Body of pancreas (tissue), 4 donors: ENCODE data around the gene CD55. TPM values are rescaled to one million over a fixed set of nuclear protein-coding genes. Genes with fewer than 3 reads are reported as not detected.

Experiments
- ATAC-seq: fragments of 150-250 bp; one replicate; pipeline ENCODE4 v1.9.1; 2016
- DNase-seq, 4 donors: peaks; one replicate each; pipeline ENCODE4 v3.0.0-alpha.2; 2019
- H3K27ac ChIP-seq, 4 donors: fragments of 200-600 bp; sonication (generic); 1 replicate in 3 of 4; 2 replicates in 1 of 4; pipeline versions ENCODE4 v1.5.1 to v1.6.1; 2016 to 2019; ENCODE audit warnings: mild to moderate bottlenecking in 1 of 4, mixed read lengths in 1 of 4, moderate library complexity in 1 of 4
- H3K27me3 ChIP-seq, 2 donors: fragments of 200-600 bp; sonication (generic); one replicate each; pipeline ENCODE4 v1.6.0; 2016; ENCODE audit warnings: mild to moderate bottlenecking in 1 of 2
- H3K36me3 ChIP-seq, 2 donors: fragments of 200-600 bp; sonication (generic); replicated peaks in 1 of 2; 2 replicates each; pipeline ENCODE4 v1.5.1; 2016; ENCODE audit warnings: low read depth in 2 of 2; ENCODE audit not compliant: insufficient read depth in 1 of 2
- H3K4me1 ChIP-seq: fragments of 200-600 bp; sonication (generic); one replicate; pipeline ENCODE4 v1.6.0; 2016
- H3K4me3 ChIP-seq, 2 donors: fragments of 200-600 bp; sonication (generic); 1 replicate in 1 of 2; 2 replicates in 1 of 2; pipeline ENCODE4 v1.5.1; 2016 to 2019
- H3K9me3 ChIP-seq, 3 donors: fragments of 200-600 bp; sonication (generic); 1 replicate in 2 of 3; 2 replicates in 1 of 3; pipeline ENCODE4 v1.5.1; 2016
- CTCF ChIP-seq, 7 experiments: fragments of 450-650 bp in 4 of 7; fragments of 200-600 bp in 3 of 7; sonication (generic) in 3 of 7; IDR thresholded peaks; one replicate each; pipeline ENCODE4 v1.5.1; 2016 to 2019; ENCODE audit warnings: antibody characterized with exemption in 7 of 7
- POLR2A ChIP-seq, 3 donors: fragments of 450-650 bp; IDR thresholded peaks; one replicate each; pipeline ENCODE4 v1.6.1; 2016; ENCODE audit warnings: antibody characterized with exemption in 3 of 3, mild to moderate bottlenecking in 2 of 3
- WGBS, 2 donors: methylation state at CpG; one replicate each; pipeline ENCODE4 v1.1.5; 2017; 5-methylcytosine and 5-hydroxymethylcytosine counted together
- intact Hi-C: fragments of 100-400 bp; cut with DNase I; formaldehyde crosslinking; loops from one replicate; pipeline ENCODE4 v1.15.1; 2023
- total RNA-seq, 2 donors: library from RNA; depleted of rRNA; stranded (reverse); fragments of >200 nt; gene quantifications; one replicate each; pipeline ENCODE4 v1.1.0, GENCODE V29; 2016

Gene CD55
- total RNA-seq, 2 donors from 2014 or later, result 27.0 to 29.8 TPM

GRCh38 chr1:207309745-207310273 is 11.7 kb upstream of the CD55 start:
- TF ChIP-seq POLR2A (IDR thresholded peaks at IDR 0.05), result no peak
- TF ChIP-seq CTCF (IDR thresholded peaks at IDR 0.05), result no peak
- 13 to 21% methylated on average over 4 of the region's 4 CpGs for WGBS, 2 donors
- no peaks in the 10 kb centered on the region for H3K9me3 ChIP-seq
- no peaks in the 10 kb centered on the region for H3K36me3 ChIP-seq
- no peak overlapping the region for H3K4me3 ChIP-seq
- intact Hi-C loops, result no loop called here
- H3K27me3 ChIP-seq, result no peaks in the 10 kb centered on the region
- peak overlapping the region in 3 of 4 donors; percentile 29 to 61 (median 46) for H3K27ac ChIP-seq
- ATAC-seq (peak; percentile 71), DNase-seq (peak; percentile 22 to 37 (median 32))
- H3K4me1 ChIP-seq, result peaks cover 13% of the 10 kb centered on the region

- ATAC-seq, result no peak
- 90 to 91% methylated on average over 3 of the region's 3 CpGs for WGBS, 2 donors
Measured at GRCh38 chr1:207311888-207312603, 9.4 kb upstream of the CD55 start.

GRCh38 chr1:207312604-207312920 is 8.9 kb upstream of the CD55 start:
- no peak for DNase-seq
- Histone ChIP-seq H3K36me3 (no peaks in the 10 kb centered on the region), H3K27ac (no peak overlapping the region), H3K9me3 (no peaks in the 10 kb centered on the region), H3K27me3 (no peaks in the 10 kb centered on the region), H3K4me3 (no peak overlapping the region), H3K4me1 (peaks cover 31% of the 10 kb centered on the region)
- 75 to 88% methylated on average over 1 of the region's 1 CpG for WGBS, 2 donors
- no peak for ATAC-seq
- intact Hi-C loops, result no loop called here
- no peak for TF ChIP-seq POLR2A (IDR thresholded peaks at IDR 0.05)
- TF ChIP-seq CTCF (IDR thresholded peaks at IDR 0.05), result no peak

More at GRCh38 chr1:207311888-207312603, 9.4 kb upstream of the CD55 start:
- no peak overlapping the region for H3K27ac ChIP-seq
- intact Hi-C loops, result no loop called here
- TF ChIP-seq CTCF (IDR thresholded peaks at IDR 0.05) (no peak), POLR2A (IDR thresholded peaks at IDR 0.05) (no peak)
- H3K4me1 ChIP-seq, result peaks cover 25% of the 10 kb centered on the region
- H3K36me3 ChIP-seq, result no peaks in the 10 kb centered on the region
- H3K4me3 ChIP-seq, result no peak overlapping the region
- no peaks in the 10 kb centered on the region for H3K27me3 ChIP-seq
- DNase-seq, result no peak
- H3K9me3 ChIP-seq, result no peaks in the 10 kb centered on the region

GRCh38 chr1:207313131-207313530 is 8.3 kb upstream of the CD55 start:
- H3K27ac ChIP-seq, result no peak overlapping the region
- H3K27me3 ChIP-seq, result no peaks in the 10 kb centered on the region
- no peak for ATAC-seq
- H3K9me3 ChIP-seq, result no peaks in the 10 kb centered on the region
- no peaks in the 10 kb centered on the region for H3K36me3 ChIP-seq
- DNase-seq, result no peak
- intact Hi-C loops, result no loop called here
- H3K4me1 ChIP-seq, result peaks cover 33% of the 10 kb centered on the region
- H3K4me3 ChIP-seq, result no peak overlapping the region
- TF ChIP-seq CTCF (IDR thresholded peaks at IDR 0.05) (no peak), POLR2A (IDR thresholded peaks at IDR 0.05) (no peak)

- Histone ChIP-seq H3K4me3 (no peak overlapping the region), H3K4me1 (peaks cover 29% of the 10 kb centered on the region), H3K27ac (no peak overlapping the region)
Measured at GRCh38 chr1:207314816-207315215, 6.7 kb upstream of the CD55 start.

More at GRCh38 chr1:207314816-207315215, 6.7 kb upstream of the CD55 start:
- ATAC-seq (no peak), DNase-seq (no peak)
- no peaks in the 10 kb centered on the region for H3K36me3 ChIP-seq
- intact Hi-C loops, result no loop called here
- TF ChIP-seq CTCF (IDR thresholded peaks at IDR 0.05) (no peak), POLR2A (IDR thresholded peaks at IDR 0.05) (no peak)
- no peaks in the 10 kb centered on the region for H3K27me3 ChIP-seq
- no peaks in the 10 kb centered on the region for H3K9me3 ChIP-seq
